H1 (cell line): ENCODE data around the gene SEC16A. TPM values are rescaled to one million over a fixed set of nuclear protein-coding genes. Genes with fewer than 3 reads are reported as not detected.
A peak's percentile ranks its signal among the peaks of the same experiment; 100 is the strongest.

Source experiments
- CTCF ChIA-PET: fragments of 300-600 bp; sonication (Branson Sonifier 250); formaldehyde crosslinking; loops from one replicate; lab custom pipeline; 2021; ENCODE audit not compliant: partially characterized antibody; lab: Charles Lee
- POLR2A ChIA-PET: fragments of 300-600 bp; sonication (Branson Sonifier 250); formaldehyde crosslinking; loops from one replicate; lab custom pipeline; 2021; ENCODE audit warnings: inconsistent platforms; ENCODE audit not compliant: partially characterized antibody; lab: Charles Lee
- DNase-seq, 2 experiments: peaks; one replicate each; pipeline versions ENCODE4 v3.0.0 to v3.0.0-alpha.2; 2010 to 2022; ENCODE audit warnings: low spot score in 2 of 2, low read depth in 1 of 2, mixed read lengths in 1 of 2
- FAIRE-seq: peaks from 2 replicates; lab custom pipeline; 2011; peaks lifted over from hg19 to GRCh38; lab: Jason Lieb, UNC
- H2AFZ ChIP-seq: 2 replicates; pipeline ENCODE4 v1.8.1; 2012; ENCODE audit warnings: low read length, inconsistent platforms
- H2AK5ac ChIP-seq: 2 replicates; pipeline ENCODE4 v1.6.1; 2013; ENCODE audit warnings: low read depth, low read length
- H2BK120ac ChIP-seq: replicated peaks from 2 replicates; pipeline ENCODE3; 2013; ENCODE audit warnings: low read depth, low read length, inconsistent platforms
- H2BK12ac ChIP-seq: 2 replicates; pipeline ENCODE4 v1.6.1; 2013; ENCODE audit warnings: low read depth, low read length
- H2BK15ac ChIP-seq: 2 replicates; pipeline ENCODE4 v1.6.1; 2013; ENCODE audit warnings: low read length
- H2BK20ac ChIP-seq: 2 replicates; pipeline ENCODE4 v1.6.1; 2013; ENCODE audit warnings: low read length
- H2BK5ac ChIP-seq: 2 replicates; pipeline ENCODE4 v1.6.1; 2013; ENCODE audit warnings: low read depth, low read length
- H3K14ac ChIP-seq: 2 replicates; pipeline ENCODE4 v1.6.1; 2013; ENCODE audit warnings: inconsistent platforms; ENCODE audit not compliant: insufficient read length
- H3K18ac ChIP-seq: 2 replicates; pipeline ENCODE4 v1.6.1; 2013; ENCODE audit warnings: low read length; ENCODE audit errors: extremely low read depth
- H3K23ac ChIP-seq: 2 replicates; pipeline ENCODE4 v1.6.1; 2013; ENCODE audit warnings: inconsistent platforms; ENCODE audit not compliant: insufficient read length
- H3K23me2 ChIP-seq: 2 replicates; pipeline ENCODE4 v1.6.1; 2013; ENCODE audit warnings: low read depth, low read length
- H3K27ac ChIP-seq: 2 replicates; pipeline ENCODE4 v1.6.1; 2011; ENCODE audit warnings: low read depth, low read length, inconsistent platforms
- H3K27me3 ChIP-seq, 4 experiments: replicated peaks in 1 of 4; 1 replicate in 1 of 4; 2 replicates in 3 of 4; pipeline versions ENCODE4 v1.6.1 to v1.8.1; 2011 to 2013; ENCODE audit warnings: low read length in 3 of 4, mild to moderate bottlenecking in 3 of 4, inconsistent platforms in 2 of 4, mixed read lengths in 2 of 4, moderate library complexity in 1 of 4; ENCODE audit not compliant: control insufficient read depth in 3 of 4, insufficient read depth in 3 of 4; ENCODE audit errors: extremely low read depth in 1 of 4
- H3K36me3 ChIP-seq, 4 experiments: 2 replicates each; pipeline versions ENCODE4 v1.6.1 to v1.8.1; 2011 to 2013; ENCODE audit warnings: mild to moderate bottlenecking in 4 of 4, low read length in 3 of 4, moderate library complexity in 2 of 4, control low read depth in 1 of 4, inconsistent platforms in 1 of 4; ENCODE audit not compliant: insufficient read depth in 4 of 4, control insufficient read depth in 2 of 4
- H3K4ac ChIP-seq: replicated peaks from 2 replicates; pipeline ENCODE3; 2013; ENCODE audit warnings: low read length, low read depth, mixed read lengths, inconsistent platforms; ENCODE audit not compliant: insufficient read length
- H3K4me1 ChIP-seq, 4 experiments: replicated peaks in 1 of 4; 1 replicate in 1 of 4; 2 replicates in 3 of 4; pipeline versions ENCODE4 v1.6.1 to v1.8.1; 2011 to 2013; ENCODE audit warnings: low read length in 3 of 4, inconsistent platforms in 2 of 4, mixed read lengths in 1 of 4; ENCODE audit not compliant: insufficient read depth in 4 of 4, control insufficient read depth in 3 of 4
- H3K4me2 ChIP-seq, 2 experiments: 2 replicates each; pipeline versions ENCODE4 v1.6.1 to v1.8.1; 2011 to 2013; ENCODE audit warnings: low read depth in 2 of 2, low read length in 2 of 2, control low read depth in 1 of 2, inconsistent platforms in 1 of 2, mild to moderate bottlenecking in 1 of 2; ENCODE audit not compliant: insufficient read depth in 1 of 2
- H3K4me3 ChIP-seq, 4 experiments: fragments of 200-600, 300-600 bp in 1 of 4; sonication (generic), shearing (Covaris generic), sonication (Bioruptor Twin) in 1 of 4; 2 replicates each; pipeline versions ENCODE4 v1.5.1 to v1.8.1; 2011 to 2016; ENCODE audit warnings: low read length in 4 of 4, low read depth in 3 of 4, control low read depth in 2 of 4, inconsistent platforms in 2 of 4, mild to moderate bottlenecking in 2 of 4, mixed read lengths in 1 of 4, moderate library complexity in 1 of 4; ENCODE audit not compliant: insufficient read depth in 2 of 4; ENCODE audit errors: extremely low read depth in 1 of 4
- H3K56ac ChIP-seq: replicated peaks from 2 replicates; pipeline ENCODE3; 2013; ENCODE audit warnings: low read depth, mild to moderate bottlenecking, mixed read lengths, low read length, inconsistent platforms; ENCODE audit not compliant: insufficient read length
- H3K79me1 ChIP-seq: 2 replicates; pipeline ENCODE4 v1.6.1; 2013; ENCODE audit warnings: low read depth, low read length, control low read depth
- H3K79me2 ChIP-seq, 2 experiments: 2 replicates each; pipeline versions ENCODE4 v1.6.1 to v1.8.1; 2012 to 2013; ENCODE audit warnings: low read length in 2 of 2, mild to moderate bottlenecking in 2 of 2, inconsistent platforms in 1 of 2; ENCODE audit not compliant: insufficient read depth in 2 of 2, control insufficient read depth in 1 of 2
- H3K9ac ChIP-seq, 4 experiments: replicated peaks in 1 of 4; 1 replicate in 1 of 4; 2 replicates in 3 of 4; pipeline versions ENCODE4 v1.6.1 to v1.8.1; 2011 to 2013; ENCODE audit warnings: low read depth in 3 of 4, low read length in 3 of 4, control low read depth in 2 of 4, mild to moderate bottlenecking in 2 of 4, moderate library complexity in 2 of 4, inconsistent platforms in 1 of 4; ENCODE audit errors: extremely low read depth in 1 of 4
- H3K9me3 ChIP-seq, 2 experiments: 2 replicates each; pipeline versions ENCODE4 v1.6.1 to v1.8.1; 2012 to 2013; ENCODE audit warnings: mild to moderate bottlenecking in 2 of 2, moderate library complexity in 2 of 2, control low read depth in 1 of 2, inconsistent platforms in 1 of 2, low read depth in 1 of 2, low read length in 1 of 2, mixed read lengths in 1 of 2; ENCODE audit not compliant: insufficient read depth in 2 of 2
- H4K20me1 ChIP-seq, 2 experiments: replicated peaks in 1 of 2; 2 replicates each; pipeline versions ENCODE3 to v1.8.1; 2011 to 2013; ENCODE audit warnings: inconsistent platforms in 2 of 2, low read length in 2 of 2, mild to moderate bottlenecking in 1 of 2; ENCODE audit not compliant: insufficient read depth in 2 of 2, control insufficient read depth in 1 of 2
- H4K5ac ChIP-seq: 2 replicates; pipeline ENCODE4 v1.6.1; 2013; ENCODE audit warnings: low read length, low read depth, mixed read lengths, inconsistent platforms; ENCODE audit not compliant: insufficient read length
- H4K8ac ChIP-seq: 2 replicates; pipeline ENCODE4 v1.8.0; 2013; ENCODE audit warnings: mild to moderate bottlenecking, moderate library complexity, low read length, inconsistent platforms; ENCODE audit not compliant: insufficient read depth; ENCODE audit errors: extremely low read depth
- H4K91ac ChIP-seq: replicated peaks from 2 replicates; pipeline ENCODE3; 2013; ENCODE audit warnings: low read length, mixed read lengths, inconsistent platforms; ENCODE audit not compliant: insufficient read length
- E2F6 ChIP-seq: IDR thresholded peaks from 2 replicates; pipeline ENCODE4 v1.6.1; 2012; ENCODE audit warnings: inconsistent platforms
- GABPA ChIP-seq: IDR thresholded peaks from 2 replicates; pipeline ENCODE4 v1.6.1; 2011; ENCODE audit warnings: mild to moderate bottlenecking, low read length, moderate library complexity, borderline replicate concordance; ENCODE audit not compliant: insufficient read depth
- KDM1A ChIP-seq: fragments of 200-600, 300-600 bp; sonication (generic); IDR thresholded peaks from 2 replicates; pipeline ENCODE4 v1.7.1; 2016; ENCODE audit warnings: mild to moderate bottlenecking, low read length, borderline replicate concordance
- NANOG ChIP-seq: IDR thresholded peaks from 2 replicates; pipeline ENCODE4 v1.6.1; 2011; ENCODE audit warnings: low read length, low read depth, mild to moderate bottlenecking, inconsistent platforms; ENCODE audit not compliant: insufficient read depth, poor library complexity, severe bottlenecking
- YY1 ChIP-seq: IDR thresholded peaks from 2 replicates; pipeline ENCODE4 v1.6.1; 2011; ENCODE audit warnings: low read depth, mild to moderate bottlenecking, low read length
- WGBS, 2 experiments: shearing (Covaris generic) in 1 of 2; methylation state at CpG; one replicate each; pipeline versions ENCODE4 v1.1.6 to v1.1.7; 2013 to 2015; ENCODE audit warnings: low lambda C conversion rate in 2 of 2, mixed read lengths in 2 of 2, inconsistent platforms in 1 of 2, low coverage in 1 of 2, missing lambda C conversion rate in 1 of 2; ENCODE audit not compliant: insufficient replicate concordance in 2 of 2, insufficient coverage in 1 of 2, insufficient read length in 1 of 2; ENCODE audit errors: extremely low coverage in 1 of 2, missing lambda C conversion rate in 1 of 2; 5-methylcytosine and 5-hydroxymethylcytosine counted together
- polyA plus RNA-seq, 7 experiments: library from polyadenylated mRNA; depleted of rRNA in 3 of 7; stranded (reverse) in 5 of 7; unstranded in 2 of 7; fragments of >200 nt in 5 of 7; fragments of 200-250 nt in 2 of 7; gene quantifications; 1 replicate in 5 of 7; 2 replicates in 1 of 7; 4 replicates in 1 of 7; pipeline versions ENCODE4 v1.2.1 to v1.2.3, GENCODE V29; 2011 to 2013; ENCODE audit warnings: missing spikeins in 2 of 7, mixed read lengths in 2 of 7
- total RNA-seq: library from RNA; stranded (reverse); fragmentation: NEBNext Ultra II Directional; extraction: Animal tissue kit (Norgen Biotek cat#: 25700); gene quantifications from 2 replicates; pipeline ENCODE4 v1.2.1, GENCODE V29; 2021
- TF ChIP-seq, protein P1 (sequence below): IDR thresholded peaks from 2 replicates; pipeline ENCODE4 v1.6.1; 2011; ENCODE audit warnings: low read depth, mild to moderate bottlenecking, low read length; ENCODE audit not compliant: insufficient read depth
- TF ChIP-seq, protein P2 (sequence below): IDR thresholded peaks from 2 replicates; pipeline ENCODE4 v1.6.1; 2012; ENCODE audit warnings: low read length, inconsistent platforms

SEC16A gene
- total and polyA plus RNA-seq, 2 of the 8 experiments (the other 6 are each of a cell fraction or from before 2014, with no cell fraction given), result 21.6 to 49.0 TPM

GRCh38 chr9:136488247-136489214, 5.7 kb upstream of the SEC16A start:
- H3K23ac ChIP-seq, result no peak overlapping the region
- 44% methylated on average over 22 of the region's 22 CpGs; no CpG with 5 or more reads in 1 of the 2 experiments for WGBS, 2 experiments
- peaks cover under 1% of the 10 kb centered on the region; the same call in 1 of the 2 replicates for H3K23me2 ChIP-seq
- no peak overlapping the region for H3K9ac ChIP-seq
- H4K20me1 ChIP-seq, result peaks cover 2 to 5% of the 10 kb centered on the region in 2 experiments
- H2BK5ac ChIP-seq, result no peak overlapping the region
- no peak overlapping the region for H4K8ac ChIP-seq
- no peak overlapping the region for H4K5ac ChIP-seq
- H2BK120ac ChIP-seq, result no peak overlapping the region
- DNase-seq (peak; percentile 23 to 94), FAIRE-seq (no peak)
- H3K4me3 ChIP-seq, result no peak overlapping the region
- no peak overlapping the region for H2AFZ ChIP-seq
- H3K56ac ChIP-seq, result no peak overlapping the region
- no peaks in the 10 kb centered on the region for H3K36me3 ChIP-seq
- H3K14ac ChIP-seq, result no peak overlapping the region
- no peaks in the 10 kb centered on the region for H3K9me3 ChIP-seq
- H4K91ac ChIP-seq, result no peak overlapping the region
- H3K4ac ChIP-seq, result no peak overlapping the region
- no peak overlapping the region for H3K18ac ChIP-seq
- no peaks in the 10 kb centered on the region for H3K27me3 ChIP-seq
- H3K79me2 ChIP-seq, result no peaks in the 10 kb centered on the region
- no peak overlapping the region for H2AK5ac ChIP-seq
- H2BK12ac ChIP-seq, result no peak overlapping the region
- CTCF ChIA-PET, result interaction anchor here (0.6 to 8.9 kb wide), 52 partner anchors 8 to 227 kb away, joined by 3 to 253 read pairs (median 4); partner anchors contain the start of gene EGFL7
- H2BK15ac ChIP-seq, result no peak overlapping the region
- H2BK20ac ChIP-seq, result no peak overlapping the region
- H3K4me1 ChIP-seq, result peaks cover 0 to 7% (median 2%) of the 10 kb centered on the region in 4 experiments; a peak in 5 of 7 replicates
- POLR2A ChIA-PET, result interaction anchor here (0.7 to 1.4 kb wide), 3 partner anchors 9 to 239 kb away, joined by 3 to 4 read pairs (median 4); no protein-coding TSS in a partner anchor
- H3K27ac ChIP-seq, result no peak overlapping the region
- H3K79me1 ChIP-seq, result no peaks in the 10 kb centered on the region; the same call in 1 of the 2 replicates
- H3K4me2 ChIP-seq, result no peak overlapping the region
- peak; percentile 58; the same call in 1 of the 2 replicates for TF ChIP-seq KDM1A
- no peak for TF ChIP-seq NANOG
- TF ChIP-seq, protein P1, sequence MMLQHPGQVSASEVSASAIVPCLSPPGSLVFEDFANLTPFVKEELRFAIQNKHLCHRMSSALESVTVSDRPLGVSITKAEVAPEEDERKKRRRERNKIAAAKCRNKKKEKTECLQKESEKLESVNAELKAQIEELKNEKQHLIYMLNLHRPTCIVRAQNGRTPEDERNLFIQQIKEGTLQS, result no peak
- TF ChIP-seq, protein P2, sequence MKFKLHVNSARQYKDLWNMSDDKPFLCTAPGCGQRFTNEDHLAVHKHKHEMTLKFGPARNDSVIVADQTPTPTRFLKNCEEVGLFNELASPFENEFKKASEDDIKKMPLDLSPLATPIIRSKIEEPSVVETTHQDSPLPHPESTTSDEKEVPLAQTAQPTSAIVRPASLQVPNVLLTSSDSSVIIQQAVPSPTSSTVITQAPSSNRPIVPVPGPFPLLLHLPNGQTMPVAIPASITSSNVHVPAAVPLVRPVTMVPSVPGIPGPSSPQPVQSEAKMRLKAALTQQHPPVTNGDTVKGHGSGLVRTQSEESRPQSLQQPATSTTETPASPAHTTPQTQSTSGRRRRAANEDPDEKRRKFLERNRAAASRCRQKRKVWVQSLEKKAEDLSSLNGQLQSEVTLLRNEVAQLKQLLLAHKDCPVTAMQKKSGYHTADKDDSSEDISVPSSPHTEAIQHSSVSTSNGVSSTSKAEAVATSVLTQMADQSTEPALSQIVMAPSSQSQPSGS, result no peak
- no peak for TF ChIP-seq E2F6
- TF ChIP-seq GABPA, result peak; percentile 84; the same call in 1 of the 2 replicates
- TF ChIP-seq YY1, result peak; percentile 59; the same call in 1 of the 2 replicates
